Smooth muscle cell (in vitro differentiated cells): Measurements from ENCODE around the gene NPHP4. TPM values are rescaled to one million over a fixed set of nuclear protein-coding genes. Genes with fewer than 3 reads are reported as not detected.

Experiments used
- DNase-seq: peaks from one replicate; lab custom pipeline; 2025; ENCODE audit not compliant: unreplicated experiment; lab: John Stamatoyannopoulos, UW
- H2AFZ ChIP-seq: fragments of 200-600 bp; sonication (generic); 2 replicates; pipeline ENCODE4 v1.6.0; 2016; ENCODE audit warnings: antibody characterized with exemption, low read depth, mild to moderate bottlenecking
- H3F3A ChIP-seq: fragments of 200-600 bp; sonication (generic); 2 replicates; pipeline ENCODE4 v1.6.0; 2017; ENCODE audit warnings: antibody characterized with exemption, low read depth
- H3K27ac ChIP-seq: fragments of 200-600 bp; sonication (generic); 2 replicates; pipeline ENCODE4 v1.5.1; 2016; ENCODE audit warnings: low read depth, mild to moderate bottlenecking
- H3K27me3 ChIP-seq: fragments of 200-600 bp; sonication (generic); 2 replicates; pipeline ENCODE4 v1.6.1; 2016; ENCODE audit warnings: low read depth, mild to moderate bottlenecking
- H3K36me3 ChIP-seq: fragments of 200-600 bp; sonication (generic); 2 replicates; pipeline ENCODE4 v1.5.1; 2016; ENCODE audit warnings: low read depth
- H3K4me1 ChIP-seq: fragments of 200-600 bp; sonication (generic); 2 replicates; pipeline ENCODE4 v1.5.1; 2016; ENCODE audit warnings: low read depth
- H3K4me2 ChIP-seq: fragments of 200-600 bp; sonication (generic); 2 replicates; pipeline ENCODE4 v1.6.0; 2016; ENCODE audit warnings: mild to moderate bottlenecking
- H3K4me3 ChIP-seq: fragments of 200-600 bp; sonication (generic); 2 replicates; pipeline ENCODE4 v1.5.1; 2016; ENCODE audit warnings: mild to moderate bottlenecking
- H3K79me2 ChIP-seq: fragments of 200-600 bp; sonication (generic); 2 replicates; pipeline ENCODE4 v1.6.0; 2016; ENCODE audit warnings: low read depth, mild to moderate bottlenecking
- H3K9ac ChIP-seq: fragments of 200-600 bp; sonication (generic); 2 replicates; pipeline ENCODE4 v1.6.0; 2016; ENCODE audit warnings: low read depth
- H3K9me3 ChIP-seq: fragments of 200-600 bp; sonication (generic); replicated peaks from 2 replicates; pipeline ENCODE4 v1.5.1; 2016; ENCODE audit warnings: low read depth
- H4K20me1 ChIP-seq: fragments of 200-600 bp; sonication (generic); 2 replicates; pipeline ENCODE4 v1.6.0; 2016; ENCODE audit warnings: low read depth
- WGBS: methylation state at CpG from one replicate; pipeline ENCODE4 v1.1.7; 2016; ENCODE audit warnings: low lambda C conversion rate; 5-methylcytosine and 5-hydroxymethylcytosine counted together
- polyA plus RNA-seq: library from polyadenylated mRNA; unstranded; fragments of >200 nt; fragmentation: Nextera tagmentation; extraction: Ambion mirVana; gene quantifications from 2 replicates; pipeline ENCODE4 v1.2.1, GENCODE V29; 2016
- total RNA-seq: library from RNA; depleted of rRNA; stranded (reverse); fragments of >200 nt; gene quantifications from 2 replicates; pipeline ENCODE4 v1.2.3, GENCODE V29; 2014
- TF ChIP-seq, protein P1 (sequence below): fragments of 200-600 bp; sonication (generic); IDR thresholded peaks from 2 replicates; pipeline ENCODE4 v1.5.1; 2017; ENCODE audit warnings: borderline replicate concordance, mild to moderate bottlenecking, antibody characterized with exemption; ENCODE audit not compliant: insufficient read depth, poor library complexity, severe bottlenecking

NPHP4 gene
- total and polyA plus RNA-seq, 2 experiments from 2014 or later, result 5.4 to 8.4 TPM

DNA sequence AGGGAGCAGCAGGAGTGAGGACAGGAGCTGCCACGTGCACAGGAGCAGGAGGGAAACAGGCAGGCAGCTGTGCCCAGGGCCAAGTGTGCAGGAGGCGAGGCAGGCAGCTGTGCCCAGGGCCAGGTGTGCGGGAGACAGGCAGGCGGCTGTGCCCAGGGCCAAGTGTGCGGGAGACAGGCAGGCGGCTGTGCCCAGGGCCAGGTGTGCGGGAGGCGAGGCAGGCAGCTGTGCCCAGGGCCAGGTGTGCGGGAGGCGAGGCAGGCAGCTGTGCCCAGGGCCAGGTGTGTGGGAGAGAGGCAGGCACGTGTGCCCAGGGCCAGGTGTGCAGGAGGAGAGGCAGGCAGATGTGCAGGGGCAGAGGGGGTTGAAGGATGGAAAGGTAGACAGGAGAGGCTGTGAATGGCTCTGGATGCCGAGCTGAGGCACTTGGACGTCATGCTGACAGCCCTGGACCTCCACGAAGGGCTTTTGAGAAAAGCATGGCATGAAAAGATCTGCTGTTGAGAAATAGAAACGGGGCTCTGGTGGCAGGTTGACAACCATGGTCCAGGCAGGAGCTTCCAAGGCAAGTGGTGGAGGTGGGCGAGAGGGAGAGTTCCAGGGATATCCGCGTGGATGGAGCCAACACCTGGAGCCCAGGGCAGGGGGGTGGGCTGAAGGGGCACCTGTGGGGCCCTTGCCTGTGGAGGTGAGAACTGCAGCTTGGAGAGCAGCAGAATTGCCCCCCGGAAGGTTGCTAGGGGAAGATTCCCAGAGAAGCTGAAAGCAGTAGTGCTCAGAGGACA, 19.1 kb upstream of the NPHP4 start:
- H3K36me3 ChIP-seq, result no peaks in the 10 kb centered on the region
- H4K20me1 ChIP-seq, result no peaks in the 10 kb centered on the region
- no peaks in the 10 kb centered on the region for H3K79me2 ChIP-seq
- H3K9me3 ChIP-seq, result no peaks in the 10 kb centered on the region
- no peaks in the 10 kb centered on the region for H3F3A ChIP-seq
- no peak for DNase-seq
- TF ChIP-seq, protein P1, sequence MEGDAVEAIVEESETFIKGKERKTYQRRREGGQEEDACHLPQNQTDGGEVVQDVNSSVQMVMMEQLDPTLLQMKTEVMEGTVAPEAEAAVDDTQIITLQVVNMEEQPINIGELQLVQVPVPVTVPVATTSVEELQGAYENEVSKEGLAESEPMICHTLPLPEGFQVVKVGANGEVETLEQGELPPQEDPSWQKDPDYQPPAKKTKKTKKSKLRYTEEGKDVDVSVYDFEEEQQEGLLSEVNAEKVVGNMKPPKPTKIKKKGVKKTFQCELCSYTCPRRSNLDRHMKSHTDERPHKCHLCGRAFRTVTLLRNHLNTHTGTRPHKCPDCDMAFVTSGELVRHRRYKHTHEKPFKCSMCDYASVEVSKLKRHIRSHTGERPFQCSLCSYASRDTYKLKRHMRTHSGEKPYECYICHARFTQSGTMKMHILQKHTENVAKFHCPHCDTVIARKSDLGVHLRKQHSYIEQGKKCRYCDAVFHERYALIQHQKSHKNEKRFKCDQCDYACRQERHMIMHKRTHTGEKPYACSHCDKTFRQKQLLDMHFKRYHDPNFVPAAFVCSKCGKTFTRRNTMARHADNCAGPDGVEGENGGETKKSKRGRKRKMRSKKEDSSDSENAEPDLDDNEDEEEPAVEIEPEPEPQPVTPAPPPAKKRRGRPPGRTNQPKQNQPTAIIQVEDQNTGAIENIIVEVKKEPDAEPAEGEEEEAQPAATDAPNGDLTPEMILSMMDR, result no peak
- H3K4me2 ChIP-seq, result no peak overlapping the region
- no peaks in the 10 kb centered on the region for H3K4me1 ChIP-seq
- no peak overlapping the region for H2AFZ ChIP-seq
- no peak overlapping the region for H3K27ac ChIP-seq
- H3K27me3 ChIP-seq, result no peaks in the 10 kb centered on the region
- 92% methylated on average over 19 of the region's 19 CpGs for WGBS
- no peak overlapping the region for H3K4me3 ChIP-seq
- no peak overlapping the region for H3K9ac ChIP-seq

GRCh38 chr1:6010554-6010953, 18.3 kb upstream of the NPHP4 start:
- TF ChIP-seq, protein P1, result no peak
- H3K79me2 ChIP-seq, result no peaks in the 10 kb centered on the region
- no peak overlapping the region for H2AFZ ChIP-seq
- H3K9ac ChIP-seq, result no peak overlapping the region
- no peaks in the 10 kb centered on the region for H3K27me3 ChIP-seq
- H3K4me3 ChIP-seq, result no peak overlapping the region
- WGBS, result 85% methylated on average over 10 of the region's 10 CpGs
- no peaks in the 10 kb centered on the region for H3F3A ChIP-seq
- no peak overlapping the region for H3K4me2 ChIP-seq
- no peaks in the 10 kb centered on the region for H3K9me3 ChIP-seq
- H3K27ac ChIP-seq, result no peak overlapping the region
- no peaks in the 10 kb centered on the region for H3K4me1 ChIP-seq
- no peaks in the 10 kb centered on the region for H4K20me1 ChIP-seq
- no peak for DNase-seq
- H3K36me3 ChIP-seq, result no peaks in the 10 kb centered on the region

- no peak for DNase-seq
- no peak overlapping the region for H3K27ac ChIP-seq
- no peaks in the 10 kb centered on the region for H3K4me1 ChIP-seq
- no peak overlapping the region for H3K9ac ChIP-seq
- TF ChIP-seq, protein P1, result no peak
- no peak overlapping the region for H3K4me2 ChIP-seq
- H4K20me1 ChIP-seq, result no peaks in the 10 kb centered on the region
- H2AFZ ChIP-seq, result no peak overlapping the region
- no peaks in the 10 kb centered on the region for H3K27me3 ChIP-seq
- no peaks in the 10 kb centered on the region for H3K36me3 ChIP-seq
- H3F3A ChIP-seq, result no peaks in the 10 kb centered on the region
- 83% methylated on average over 23 of the region's 23 CpGs for WGBS
- no peaks in the 10 kb centered on the region for H3K79me2 ChIP-seq
- no peaks in the 10 kb centered on the region for H3K9me3 ChIP-seq
- no peak overlapping the region for H3K4me3 ChIP-seq
Observed at GRCh38 chr1:6009120-6010040, 17.2 kb upstream of the NPHP4 start.
